ENCODE results near the gene PINK1. TPM values are rescaled to one million over a fixed set of nuclear protein-coding genes. Genes with fewer than 3 reads are reported as not detected.

PINK1 gene
- 38.1 and 43.0 TPM in 2 replicates for total RNA-seq (ENCODE audit: low replicate concordance)

- peak; percentile 88 for TF ChIP-seq CTCF (IDR thresholded peaks at IDR 0.05; ENCODE audit: insufficient read depth, low read length)
- peak; percentile 64 for DNase-seq (ENCODE audit: low read depth)
- H3K4me3 ChIP-seq (ENCODE audit: low read depth, low read length): peak within 1 kb of the TSS; percentile 83
Observed at GRCh38 chr1:20633190-20634064, at the start of gene PINK1. Gene PINK1 (plus strand): TSS chr1:20633458. CDS start chr1:20633549, 91 bp downstream.

DNA sequence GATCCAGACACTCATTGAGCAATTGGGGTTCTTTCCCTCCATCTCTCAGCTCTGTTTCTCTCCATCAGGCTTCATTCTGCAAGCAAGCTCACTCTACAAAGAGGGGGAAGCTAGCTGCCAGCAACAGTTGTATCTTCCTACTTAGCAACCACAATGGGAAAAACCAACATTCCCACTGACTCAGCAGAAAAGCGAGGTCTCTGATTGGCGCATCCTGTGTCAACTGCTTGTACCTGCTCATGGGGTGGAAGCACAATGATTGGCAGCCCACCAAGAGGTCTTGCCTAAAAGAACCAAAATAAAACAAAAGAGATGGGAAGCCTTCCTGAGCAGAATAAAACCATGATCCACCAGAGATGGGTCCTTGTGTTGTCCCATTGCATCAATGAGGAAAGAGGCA, 48.4 kb upstream of the PINK1 start:
- peak; percentile 43 for DNase-seq (ENCODE audit: low read depth)
- TF ChIP-seq CTCF (IDR thresholded peaks at IDR 0.05; ENCODE audit: insufficient read depth, low read length): no peak
- H3K4me3 ChIP-seq (ENCODE audit: low read depth, low read length): no peak overlapping the region

DNA sequence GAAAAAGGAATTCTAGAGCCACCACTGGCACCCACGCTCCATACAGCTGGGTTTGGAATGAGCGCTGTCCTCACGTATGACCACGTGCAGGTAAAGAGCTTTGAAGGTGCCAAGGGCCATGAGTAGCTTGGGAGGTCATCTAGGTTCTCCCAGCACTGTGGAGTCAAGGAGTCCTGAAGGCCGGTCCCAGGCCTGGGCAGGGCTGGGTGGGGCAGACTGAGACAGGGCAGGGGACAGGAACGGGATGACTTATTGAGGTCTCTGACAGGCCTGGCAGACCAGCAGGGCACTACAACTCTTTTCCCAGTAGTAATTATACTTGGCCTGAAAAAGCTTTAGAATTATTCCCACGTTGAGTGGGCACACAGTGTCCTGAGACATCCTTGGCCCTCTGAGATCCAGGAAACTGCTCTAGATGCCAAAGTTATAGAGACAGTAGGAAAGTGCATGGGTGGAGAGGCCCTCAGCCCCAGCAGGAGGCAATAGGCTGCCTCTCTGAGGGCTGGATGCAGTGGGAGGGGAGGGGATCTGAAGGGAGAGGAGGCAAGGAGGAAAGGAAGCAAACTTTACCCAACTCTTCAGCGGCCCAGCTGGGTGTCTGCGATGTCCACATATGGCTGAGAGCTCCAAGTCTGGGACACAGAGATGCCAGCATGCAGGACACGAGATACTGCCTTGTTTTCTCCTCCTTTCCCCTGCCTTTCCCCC, 46.2 kb upstream of the PINK1 start:
- peak; percentile 24 for TF ChIP-seq CTCF (IDR thresholded peaks at IDR 0.05; ENCODE audit: insufficient read depth, low read length)
- H3K4me3 ChIP-seq (ENCODE audit: low read depth, low read length): no peak overlapping the region
- DNase-seq (ENCODE audit: low read depth): peak; percentile 19

GRCh38 chr1:20587661-20588053, 45.6 kb upstream of the PINK1 start:
- H3K4me3 ChIP-seq (ENCODE audit: low read depth, low read length): no peak overlapping the region
- TF ChIP-seq CTCF (IDR thresholded peaks at IDR 0.05; ENCODE audit: insufficient read depth, low read length): no peak
- DNase-seq (ENCODE audit: low read depth): peak; percentile 60

DNA sequence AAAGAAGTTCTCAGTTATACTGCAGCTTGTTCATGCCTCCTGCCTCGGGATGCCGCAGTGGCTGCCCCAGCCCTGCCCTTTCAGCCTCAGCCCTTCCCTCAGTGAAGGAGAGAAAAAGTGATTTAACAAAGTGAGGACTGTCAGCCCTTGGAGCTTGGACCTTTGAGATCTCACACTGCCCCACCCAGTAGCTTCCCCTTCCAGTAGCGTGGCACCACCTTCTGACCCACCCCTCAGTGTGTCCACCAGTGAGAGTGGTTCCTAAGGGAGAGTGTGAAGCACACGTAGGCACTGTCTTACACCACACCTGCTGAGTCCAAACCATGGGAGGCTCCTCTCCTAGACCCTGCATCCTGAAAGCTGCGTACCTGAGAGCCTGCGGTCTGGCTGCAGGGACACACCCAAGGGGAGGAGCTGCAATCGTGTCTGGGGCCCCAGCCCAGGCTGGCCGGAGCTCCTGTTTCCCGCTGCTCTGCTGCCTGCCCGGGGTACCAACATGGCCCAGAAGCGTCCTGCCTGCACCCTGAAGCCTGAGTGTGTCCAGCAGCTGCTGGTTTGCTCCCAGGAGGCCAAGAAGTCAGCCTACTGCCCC, 44.5 kb upstream of the PINK1 start, which contains the start of gene CDA:
CDA (plus strand) TSS at position 464 of the 592 bp plus-strand sequence; CDS start at position 497, 33 bp downstream.
- DNase-seq (ENCODE audit: low read depth): no peak
- H3K4me3 ChIP-seq (ENCODE audit: low read depth, low read length): peak within 1 kb of the TSS; percentile 3
- TF ChIP-seq CTCF (IDR thresholded peaks at IDR 0.05; ENCODE audit: insufficient read depth, low read length): no peak

GRCh38 chr1:20589331-20590278, 43.7 kb upstream of the PINK1 start:
- no peak for TF ChIP-seq CTCF (IDR thresholded peaks at IDR 0.05; ENCODE audit: insufficient read depth, low read length)
- peak overlapping the region; percentile 3 for H3K4me3 ChIP-seq (ENCODE audit: low read depth, low read length)
- peak; percentile 72 for DNase-seq (ENCODE audit: low read depth)

Data from fibroblast of the aortic adventitia (primary cell).